Left lung (tissue), 10 donors: ENCODE measurements around the gene MEIS1. TPM values are rescaled to one million over a fixed set of nuclear protein-coding genes. Genes with fewer than 3 reads are reported as not detected.

Experiments
- ATAC-seq: fragments of 200-7000 bp; cut with Tn5 transposase; one replicate; pipeline ENCODE4 v1.9.1; 2020; ENCODE audit warnings: moderate library complexity
- DNase-seq, 4 donors: peaks; one replicate each; pipeline ENCODE4 v3.0.0-alpha.2; 2013 to 2020
- H3K27ac ChIP-seq, 2 donors: fragments of 200-600 bp; sonication (generic) in 1 of 2; one replicate each; pipeline versions ENCODE4 v1.5.0 to v1.8.0; 2020 to 2021
- H3K27me3 ChIP-seq, 2 donors: fragments of 200-600 bp; sonication (generic) in 1 of 2; one replicate each; pipeline versions ENCODE4 v1.5.0 to v1.8.0; 2020 to 2021
- H3K36me3 ChIP-seq, 2 donors: fragments of 200-600 bp; sonication (generic) in 1 of 2; one replicate each; pipeline versions ENCODE4 v1.5.0 to v1.8.0; 2020 to 2021
- H3K4me1 ChIP-seq, 2 donors: fragments of 200-600 bp; one replicate each; pipeline ENCODE4 v1.8.0; 2021
- H3K4me3 ChIP-seq, 2 donors: fragments of 200-600 bp; sonication (generic) in 1 of 2; one replicate each; pipeline versions ENCODE4 v1.5.0 to v1.8.0; 2020 to 2021; ENCODE audit warnings: mild to moderate bottlenecking in 1 of 2
- H3K9me3 ChIP-seq, 2 donors: fragments of 200-600 bp; sonication (generic) in 1 of 2; one replicate each; pipeline versions ENCODE4 v1.5.0 to v1.8.0; 2020 to 2021
- CTCF ChIP-seq, 2 donors: fragments of 200-600 bp; sonication (generic) in 1 of 2; IDR thresholded peaks; one replicate each; pipeline versions ENCODE4 v1.5.0 to v1.8.0; 2021; ENCODE audit warnings: antibody characterized with exemption in 2 of 2
- intact Hi-C, 2 donors: fragments of 100-400 bp; cut with DNase I; formaldehyde crosslinking; loops; one replicate each; pipeline versions ENCODE4 v1.11.2 to v1.14.2; 2022
- polyA plus RNA-seq, 6 donors: library from polyadenylated mRNA; unstranded; fragments of 120-200 nt; gene quantifications; one replicate each; pipeline ENCODE4 v1.2.1, GENCODE V29; 2013; ENCODE audit not compliant: insufficient read length in 6 of 6
- total RNA-seq, 2 donors: library from RNA; stranded (reverse); fragmentation: NEBNext Ultra II Directional; extraction: Animal tissue kit (Norgen Biotek cat#: 25700); gene quantifications; one replicate each; pipeline ENCODE4 v1.2.1, GENCODE V29; 2021
- donor health status: DM: no; HTN: yes; CAD: no.
- donor health status: DM: no; HTN: no; CAD: no.

Gene MEIS1
- total and polyA plus RNA-seq, 8 donors = 54.3 to 193 (median 163) TPM

GRCh38 chr2:66496670-66497420 lies 61.9 kb downstream of the MEIS1 start:
- Histone ChIP-seq H3K36me3 (no peaks in the 10 kb centered on the region), H3K9me3 (no peaks in the 10 kb centered on the region), H3K4me1 (peaks cover 28 to 55% of the 10 kb centered on the region in 2 donors), H3K27me3 (no peaks in the 10 kb centered on the region), H3K27ac (peak overlapping the region; percentile 51 to 60), H3K4me3 (no peak overlapping the region)
- intact Hi-C loops = no loop called here
- ATAC-seq (no peak), DNase-seq (no peak)
- no peak for TF ChIP-seq CTCF (IDR thresholded peaks at IDR 0.05)

- peaks cover 28 to 47% of the 10 kb centered on the region in 2 donors for H3K4me1 ChIP-seq
- H3K27ac ChIP-seq = no peak overlapping the region
- no peaks in the 10 kb centered on the region for H3K9me3 ChIP-seq
- no peaks in the 10 kb centered on the region for H3K27me3 ChIP-seq
- H3K4me3 ChIP-seq = no peak overlapping the region
- no peaks in the 10 kb centered on the region for H3K36me3 ChIP-seq
- ATAC-seq (no peak), DNase-seq (no peak)
- intact Hi-C loops = no loop called here
- no peak for TF ChIP-seq CTCF (IDR thresholded peaks at IDR 0.05)
These were observed 62.7 kb downstream of the MEIS1 start for GRCh38 chr2:66497431-66498288.

GRCh38 chr2:66498289-66498975 lies 63.5 kb downstream of the MEIS1 start:
- Histone ChIP-seq H3K27ac (no peak overlapping the region), H3K4me1 (peaks cover 28 to 41% of the 10 kb centered on the region in 2 donors), H3K27me3 (no peaks in the 10 kb centered on the region), H3K36me3 (no peaks in the 10 kb centered on the region), H3K4me3 (no peak overlapping the region), H3K9me3 (no peaks in the 10 kb centered on the region)
- intact Hi-C loops = no loop called here
- no peak for ATAC-seq
- DNase-seq = no peak
- no peak for TF ChIP-seq CTCF (IDR thresholded peaks at IDR 0.05)

- Histone ChIP-seq H3K27me3 (no peaks in the 10 kb centered on the region), H3K27ac (no peak overlapping the region), H3K9me3 (no peaks in the 10 kb centered on the region), H3K4me3 (no peak overlapping the region), H3K4me1 (peaks cover 8 to 15% of the 10 kb centered on the region in 2 donors), H3K36me3 (no peaks in the 10 kb centered on the region)
- DNase-seq (no peak), ATAC-seq (no peak)
- intact Hi-C loops = no loop called here
- TF ChIP-seq CTCF (IDR thresholded peaks at IDR 0.05) = no peak
These were observed 66.3 kb downstream of the MEIS1 start for GRCh38 chr2:66501267-66501666.

- H3K27ac ChIP-seq = no peak overlapping the region
- H3K4me3 ChIP-seq = no peak overlapping the region
- peaks cover 11 to 14% of the 10 kb centered on the region in 2 donors for H3K4me1 ChIP-seq
- ATAC-seq (no peak), DNase-seq (no peak)
- intact Hi-C loops = no loop called here
- H3K9me3 ChIP-seq = no peaks in the 10 kb centered on the region
- H3K36me3 ChIP-seq = no peaks in the 10 kb centered on the region
- no peak for TF ChIP-seq CTCF (IDR thresholded peaks at IDR 0.05)
- H3K27me3 ChIP-seq = no peaks in the 10 kb centered on the region
These were observed 71.3 kb downstream of the MEIS1 start for GRCh38 chr2:66506265-66506664.
